GM19372 (cell line): Measurements from ENCODE around the gene KHDC4.

Source experiments
- ATAC-seq: cut with Tn5 transposase; IDR thresholded peaks from one replicate; pipeline ENCODE4 v1.9.1; 2021; ENCODE audit warnings: mild to moderate bottlenecking, low read depth, moderate library complexity; ENCODE audit not compliant: unreplicated experiment

The KHDC4 gene

GRCh38 chr1:155880251-155880650 lies 54.0 kb downstream of the KHDC4 start:
- ATAC-seq: no peak

DNA sequence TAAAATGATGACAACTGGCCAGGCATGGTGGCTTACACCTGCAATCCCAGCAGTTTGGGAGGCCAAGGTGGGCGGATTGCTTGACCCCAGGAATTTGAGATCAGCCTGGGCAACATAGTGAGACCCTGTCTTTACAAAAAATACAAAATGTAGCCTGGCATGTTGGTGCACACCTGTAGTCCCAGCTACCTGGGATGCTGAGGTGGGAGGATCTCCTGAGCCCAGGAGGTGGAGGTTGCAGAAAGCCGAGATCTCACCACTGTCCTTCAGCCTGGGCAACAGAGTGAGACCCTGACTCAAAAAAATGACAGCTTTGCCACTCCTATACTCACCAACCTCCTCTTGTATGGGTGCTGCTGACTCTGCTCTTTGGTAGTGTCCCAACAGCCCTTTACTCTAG lies 56.3 kb downstream of the KHDC4 start:
- ATAC-seq: no peak

DNA sequence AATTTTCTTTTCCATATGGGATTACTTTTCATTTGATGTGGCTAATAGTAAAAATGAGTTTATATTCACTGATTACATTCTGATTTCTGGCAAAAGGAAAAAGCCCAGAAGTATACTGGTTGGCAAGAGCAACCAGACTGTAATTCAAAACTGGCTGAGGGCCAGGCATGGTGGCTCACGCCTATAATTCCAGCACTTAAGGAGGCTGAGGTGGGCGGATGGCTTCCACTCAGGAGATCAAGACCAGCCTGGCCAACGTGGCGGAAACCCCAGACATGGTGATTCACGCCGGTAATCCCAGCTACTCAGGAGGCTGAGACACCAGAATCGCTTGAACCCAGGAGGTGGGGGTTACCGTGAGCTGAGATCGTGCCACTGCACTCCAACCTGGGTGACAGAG lies 60.4 kb downstream of the KHDC4 start:
- ATAC-seq: no peak

DNA sequence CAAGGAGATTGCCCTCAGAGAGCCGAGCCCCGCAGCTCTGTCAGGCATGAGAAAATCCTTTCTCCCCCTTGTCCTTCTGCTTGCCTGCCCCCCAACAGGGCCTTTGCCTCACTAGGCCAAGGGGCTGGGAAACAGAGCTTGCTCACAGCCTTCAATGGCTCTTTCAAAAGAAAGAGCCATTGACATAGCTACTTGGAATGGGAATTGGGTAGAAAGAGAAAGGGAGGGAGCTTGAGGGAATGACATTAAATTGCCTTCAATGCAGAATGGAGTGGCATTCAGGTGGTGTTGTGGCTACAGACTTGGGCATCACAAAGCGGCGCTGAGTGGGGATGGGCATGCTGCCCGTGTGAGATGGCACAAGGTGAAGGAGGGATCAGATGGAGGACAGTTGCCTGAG lies 61.7 kb downstream of the KHDC4 start:
- ATAC-seq: no peak

- no peak for ATAC-seq
Measured at GRCh38 chr1:155871390-155871789, 62.8 kb downstream of the KHDC4 start.

- ATAC-seq: no peak
Measured at GRCh38 chr1:155867766-155868165, 66.4 kb downstream of the KHDC4 start.

DNA sequence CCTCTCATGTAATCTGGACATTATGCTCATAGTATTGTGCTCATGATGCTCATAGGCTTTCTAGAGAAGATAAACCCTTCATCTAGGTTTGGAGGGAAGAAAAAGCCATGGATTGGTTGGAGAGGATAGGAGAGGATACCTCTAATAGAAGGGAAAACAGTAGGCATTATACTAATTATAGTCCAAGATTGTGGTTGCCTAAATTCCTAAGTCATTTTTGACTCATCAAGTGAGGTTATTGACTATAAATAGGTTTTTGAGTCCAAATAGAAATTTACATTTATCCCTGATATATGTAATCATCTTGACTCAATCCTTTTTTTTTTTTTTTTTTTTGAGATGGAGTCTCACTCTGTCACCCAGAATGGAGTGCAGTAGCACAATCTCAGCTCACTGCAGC lies 69.8 kb downstream of the KHDC4 start:
- no peak for ATAC-seq
